Stimulated activated CD8-positive, alpha-beta memory T cell treated with anti-CD3 and anti-CD28 coated beads, Interleukin-12 subunit alpha, Interleukin-12 subunit beta, amount 100 ng/mL, for 4 hours (primary cell): ENCODE data around the gene KRTAP10-9.
"Not testable (repeated sequence)": the region's sequence is repeated elsewhere in the genome, so short reads cannot be mapped to it uniquely, and the experiment has no call there.

ENCODE experiments used
- DNase-seq: peaks from one replicate; pipeline ENCODE4 v3.0.0-alpha.2; 2020; ENCODE audit warnings: low read depth

Gene KRTAP10-9

GRCh38 chr21:44595524-44595923, 31.4 kb upstream of the KRTAP10-9 start:
- DNase-seq, result no peak

GRCh38 chr21:44596068-44596725, 30.7 kb upstream of the KRTAP10-9 start:
- DNase-seq, result no peak

- no peak for DNase-seq
Observed at GRCh38 chr21:44598061-44598460, 28.8 kb upstream of the KRTAP10-9 start.

- no peak for DNase-seq
Observed at GRCh38 chr21:44599264-44600029, 27.4 kb upstream of the KRTAP10-9 start.

- not testable (repeated sequence) for DNase-seq
Observed at GRCh38 chr21:44600118-44600978, 26.5 kb upstream of the KRTAP10-9 start, which contains the start of gene KRTAP10-7. Gene KRTAP10-7, plus strand, starts transcription at chr21:44600597. Its CDS starts 25 bp downstream, at chr21:44600622.

- DNase-seq, result not testable (repeated sequence)
Observed at GRCh38 chr21:44601091-44601490, 25.8 kb upstream of the KRTAP10-9 start.

- DNase-seq, result no peak
Observed at GRCh38 chr21:44601596-44602462, 25.1 kb upstream of the KRTAP10-9 start.

GRCh38 chr21:44602463-44602850, 24.4 kb upstream of the KRTAP10-9 start:
- no peak for DNase-seq

- no peak for DNase-seq
Observed at GRCh38 chr21:44603109-44603875, 23.6 kb upstream of the KRTAP10-9 start.

- no peak for DNase-seq
Observed at GRCh38 chr21:44603911-44604310, 23.0 kb upstream of the KRTAP10-9 start.

GRCh38 chr21:44606495-44606894, 20.4 kb upstream of the KRTAP10-9 start:
- no peak for DNase-seq

GRCh38 chr21:44609193-44609592, 17.7 kb upstream of the KRTAP10-9 start:
- DNase-seq, result no peak

- DNase-seq, result not testable (repeated sequence)
Observed at GRCh38 chr21:44610157-44610843, 16.6 kb upstream of the KRTAP10-9 start.

- DNase-seq, result no peak
Observed at GRCh38 chr21:44611551-44611950, 15.3 kb upstream of the KRTAP10-9 start.

GRCh38 chr21:44612029-44612486, 14.8 kb upstream of the KRTAP10-9 start, which contains the start of gene KRTAP10-8:
Gene KRTAP10-8, plus strand, starts transcription at chr21:44612079. Its CDS starts 22 bp downstream, at chr21:44612101.
- no peak for DNase-seq

- no peak for DNase-seq
Observed at GRCh38 chr21:44612669-44613229, 14.1 kb upstream of the KRTAP10-9 start.

GRCh38 chr21:44613386-44614155, 13.3 kb upstream of the KRTAP10-9 start:
- DNase-seq, result no peak

- no peak for DNase-seq
Observed at GRCh38 chr21:44614161-44614631, 12.7 kb upstream of the KRTAP10-9 start.
